Choroid plexus epithelial cell (primary cell): ENCODE data around the gene CDC42EP3.

ENCODE experiments used
- DNase-seq: peaks from one replicate; pipeline ENCODE4 v3.0.0-alpha.2; 2010; ENCODE audit warnings: low read depth
- H3K4me3 ChIP-seq: 2 replicates; pipeline ENCODE4 v1.5.1; 2011; ENCODE audit warnings: low read depth, mild to moderate bottlenecking, control low read depth, low read length, moderate library complexity
- CTCF ChIP-seq: conservative IDR thresholded peaks from 2 replicates; pipeline ENCODE4 v1.5.1; 2011; ENCODE audit warnings: low read depth, mild to moderate bottlenecking, control low read depth, inconsistent platforms, low read length, moderate library complexity

Gene CDC42EP3

DNA sequence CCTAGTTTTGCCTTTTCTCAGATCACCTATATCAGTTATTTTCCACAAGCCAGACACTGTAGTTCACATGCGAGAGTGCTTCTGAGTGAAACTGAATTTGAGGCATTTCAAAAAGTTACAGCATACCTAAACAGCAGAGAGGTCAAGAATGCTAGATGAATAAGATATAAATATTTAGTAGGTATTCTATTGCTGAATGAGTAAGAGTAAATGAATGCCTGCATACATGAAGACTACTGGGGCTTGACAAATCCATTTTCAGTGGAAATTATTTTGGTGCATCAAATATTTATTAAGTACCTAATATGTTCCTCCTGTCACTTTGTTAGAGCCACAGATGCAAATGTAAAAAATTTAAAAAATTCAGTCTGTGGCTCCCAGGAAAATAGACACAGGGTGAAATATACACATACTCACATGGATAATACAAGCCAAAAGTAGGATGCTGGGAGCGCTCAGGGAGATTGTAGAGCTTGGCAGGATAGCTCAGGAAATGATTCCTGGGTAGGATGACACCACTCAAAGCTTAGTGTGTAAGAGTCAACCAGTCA, 27.6 kb upstream of the CDC42EP3 start:
- TF ChIP-seq CTCF: no peak
- DNase-seq: peak; percentile 75
- H3K4me3 ChIP-seq: no peak overlapping the region

- H3K4me3 ChIP-seq: no peak overlapping the region
- no peak for TF ChIP-seq CTCF
- DNase-seq: no peak
Measured at GRCh38 chr2:37695336-37695735, 23.9 kb upstream of the CDC42EP3 start.

- no peak for TF ChIP-seq CTCF
- H3K4me3 ChIP-seq: no peak overlapping the region
- no peak for DNase-seq
Measured at GRCh38 chr2:37692711-37693110, 21.3 kb upstream of the CDC42EP3 start.

DNA sequence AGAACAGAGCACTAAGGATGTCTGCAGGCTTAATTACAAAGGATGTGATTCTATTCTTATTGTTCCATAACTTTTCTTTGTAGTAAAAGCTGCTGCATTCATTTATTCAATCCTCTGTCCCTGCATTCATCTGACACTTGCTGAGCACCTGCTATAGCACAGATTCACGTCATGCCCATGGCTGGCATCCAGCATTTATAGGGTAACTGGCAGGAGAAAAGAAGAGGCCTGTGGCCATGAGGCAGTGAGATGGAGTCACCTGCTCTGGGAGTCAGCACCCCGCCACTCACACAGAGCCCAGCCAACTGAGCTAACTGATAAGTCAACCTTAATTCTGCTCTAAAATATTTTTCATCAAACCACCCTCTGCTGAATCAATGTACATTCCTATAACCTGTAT, 18.3 kb upstream of the CDC42EP3 start:
- H3K4me3 ChIP-seq: no peak overlapping the region
- no peak for DNase-seq
- TF ChIP-seq CTCF: no peak

DNA sequence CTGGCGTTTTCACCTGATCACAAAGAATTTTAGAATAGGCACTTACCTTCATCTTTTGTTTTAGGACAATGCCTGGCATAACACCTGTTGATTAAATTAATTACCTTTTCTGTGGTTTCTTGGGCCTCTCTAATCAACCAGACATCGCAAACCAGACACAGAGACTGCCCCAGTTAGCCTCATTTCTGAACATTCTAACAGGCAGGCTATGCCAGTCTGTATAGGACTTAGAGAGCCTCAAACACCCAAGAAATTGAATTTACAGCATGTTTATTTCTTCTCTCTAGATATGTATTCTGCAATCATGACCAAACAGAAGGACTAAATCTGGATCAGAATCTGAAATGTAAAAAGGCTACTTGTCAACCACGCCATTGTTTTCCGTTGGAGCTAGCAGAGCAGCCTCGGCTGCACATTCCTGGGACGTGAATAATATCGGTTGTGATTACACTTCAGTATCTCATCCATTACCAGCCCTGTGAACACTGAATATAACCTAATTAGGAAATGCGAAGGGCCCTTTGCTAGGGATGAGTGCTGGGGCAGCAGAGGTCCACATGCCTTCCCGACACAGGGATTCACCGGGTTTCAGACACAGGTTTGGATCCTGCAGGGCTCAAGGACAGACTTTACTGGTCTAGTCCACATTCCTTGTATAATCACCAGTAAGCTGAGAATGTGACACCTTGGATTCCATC, 17.5 kb upstream of the CDC42EP3 start:
- DNase-seq: peak; percentile 90
- H3K4me3 ChIP-seq: no peak overlapping the region
- no peak for TF ChIP-seq CTCF

- no peak overlapping the region for H3K4me3 ChIP-seq
- TF ChIP-seq CTCF: no peak
- DNase-seq: peak; percentile 34
Measured at GRCh38 chr2:37686792-37687526, 15.5 kb upstream of the CDC42EP3 start.
